CD8-positive, alpha-beta memory T cell (primary cell): ENCODE measurements around the gene SMIM12. TPM values are rescaled to one million over a fixed set of nuclear protein-coding genes. Genes with fewer than 3 reads are reported as not detected.

ENCODE experiments used
- CTCF ChIA-PET: fragments of 350-600 bp; sonication (Branson Sonifier 250); formaldehyde crosslinking; loops from one replicate; lab custom pipeline; 2021; ENCODE audit warnings: antibody characterized with exemption; lab: Charles Lee
- POLR2A ChIA-PET: fragments of 350-600 bp; sonication (Branson Sonifier 250); formaldehyde crosslinking; loops from one replicate; lab custom pipeline; 2021; ENCODE audit warnings: antibody characterized with exemption; lab: Charles Lee
- DNase-seq, 5 donors: peaks; one replicate each; pipeline versions ENCODE4 v3.0.0 to v3.0.0-alpha.2; 2020 to 2022; ENCODE audit warnings: mixed read lengths in 1 of 5
- H3K27ac ChIP-seq: one replicate; pipeline ENCODE4 v1.7.0; 2013; ENCODE audit warnings: low read depth, mild to moderate bottlenecking, low read length, moderate library complexity
- H3K27me3 ChIP-seq: 2 replicates; pipeline ENCODE4 v1.7.0; 2013; ENCODE audit warnings: low read length, mild to moderate bottlenecking; ENCODE audit not compliant: insufficient read depth, poor library complexity, severe bottlenecking
- H3K36me3 ChIP-seq: 2 replicates; pipeline ENCODE4 v1.7.0; 2013; ENCODE audit warnings: mild to moderate bottlenecking, low read length, moderate library complexity; ENCODE audit not compliant: insufficient read depth
- H3K4me1 ChIP-seq: 2 replicates; pipeline ENCODE4 v1.7.0; 2013; ENCODE audit warnings: mild to moderate bottlenecking, low read length, moderate library complexity; ENCODE audit not compliant: insufficient read depth
- H3K4me3 ChIP-seq: 2 replicates; pipeline ENCODE4 v1.7.0; 2013; ENCODE audit warnings: mild to moderate bottlenecking, low read length
- H3K9me3 ChIP-seq: 2 replicates; pipeline ENCODE4 v1.7.0; 2013; ENCODE audit warnings: mild to moderate bottlenecking, low read length
- H3K27ac Mint-ChIP-seq, 8 donors: one replicate each; pipeline ENCODE4 v1.8.0; 2020 to 2021; ENCODE audit warnings: mixed read lengths in 8 of 8, mild to moderate bottlenecking in 6 of 8, inconsistent platforms in 3 of 8, moderate library complexity in 3 of 8
- H3K27me3 Mint-ChIP-seq, 2 donors: one replicate each; pipeline ENCODE4 v1.8.0; 2020 to 2021; ENCODE audit warnings: mixed read lengths in 2 of 2, mild to moderate bottlenecking in 1 of 2, moderate library complexity in 1 of 2
- H3K36me3 Mint-ChIP-seq, 3 donors: one replicate each; pipeline ENCODE4 v1.8.0; 2020 to 2021; ENCODE audit warnings: mixed read lengths in 3 of 3, inconsistent platforms in 1 of 3, mild to moderate bottlenecking in 1 of 3
- H3K4me1 Mint-ChIP-seq, 3 donors: one replicate each; pipeline ENCODE4 v1.8.0; 2020 to 2021; ENCODE audit warnings: mixed read lengths in 3 of 3, inconsistent platforms in 1 of 3, mild to moderate bottlenecking in 1 of 3
- H3K4me3 Mint-ChIP-seq, 7 donors: one replicate each; pipeline ENCODE4 v1.8.0; 2020 to 2021; ENCODE audit warnings: mixed read lengths in 7 of 7, mild to moderate bottlenecking in 6 of 7, moderate library complexity in 4 of 7, inconsistent platforms in 2 of 7
- H3K9me3 Mint-ChIP-seq, 5 donors: one replicate each; pipeline ENCODE4 v1.8.0; 2020 to 2022; ENCODE audit warnings: mixed read lengths in 5 of 5, mild to moderate bottlenecking in 3 of 5, moderate library complexity in 2 of 5, inconsistent platforms in 1 of 5
- polyA plus RNA-seq: library from polyadenylated mRNA; unstranded; fragments of 300-500 nt; fragmentation: Illumina TruSeq; gene quantifications from one replicate; pipeline ENCODE4 v1.2.3, GENCODE V29; 2021
- total RNA-seq, 2 experiments: library from RNA; stranded (reverse); gene quantifications; one replicate each; pipeline ENCODE4 v1.2.3, GENCODE V29; 2021

Gene SMIM12
- total and polyA plus RNA-seq, 3 experiments from 2014 or later = 76.3 to 92.7 (median 79.1) TPM

DNA sequence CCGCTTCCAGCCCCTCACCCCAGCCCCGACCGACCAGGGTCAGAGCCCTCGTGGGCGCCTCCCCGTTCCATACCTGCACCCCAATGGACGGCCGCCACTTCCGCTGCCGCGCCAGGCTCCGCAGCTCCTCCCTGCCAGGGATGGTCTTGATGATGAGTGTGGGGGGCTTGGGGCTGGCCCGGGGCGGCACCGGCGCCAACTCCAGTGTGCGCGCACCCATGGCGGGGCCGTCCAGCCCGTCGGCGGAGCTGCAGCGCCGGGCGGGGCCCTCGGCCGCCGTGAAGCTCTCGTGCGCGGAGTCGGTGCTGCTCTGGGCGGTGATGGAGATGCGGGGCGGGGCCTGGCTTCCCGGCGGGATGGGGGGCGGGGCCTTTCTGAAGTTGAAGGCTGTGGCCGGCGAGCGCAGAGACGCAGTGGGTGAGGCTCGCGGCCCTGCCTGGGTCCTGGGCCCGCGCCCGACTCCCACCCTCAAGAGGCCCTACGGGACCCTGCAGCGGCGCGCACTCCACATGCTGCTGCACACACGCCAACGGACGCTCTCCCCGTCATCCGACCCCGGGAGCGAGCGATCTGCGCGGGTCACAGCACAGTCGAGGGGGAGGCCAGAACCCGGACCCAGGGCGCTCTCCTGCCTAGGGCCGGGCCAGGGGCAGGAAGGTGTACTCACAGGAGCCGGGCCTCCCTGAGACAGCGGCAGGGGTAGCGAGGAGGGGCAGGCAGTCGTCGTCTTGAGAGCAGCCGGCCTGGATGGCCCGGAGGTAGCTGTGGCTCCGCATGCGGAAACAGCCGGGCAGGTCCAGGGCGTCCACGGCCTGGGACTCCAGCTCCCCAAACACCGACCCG is 26.1 kb upstream of the SMIM12 start:
- peaks cover 15% of the 10 kb centered on the region for H3K27me3 ChIP-seq
- Mint-ChIP-seq H3K9me3 (peaks cover 0 to 2% (median 0%) of the 10 kb centered on the region in 5 donors), H3K36me3 (no peaks in the 10 kb centered on the region), H3K4me1 (peaks cover 0 to 5% (median 3%) of the 10 kb centered on the region in 3 donors), H3K27me3 (peaks cover 28 to 59% of the 10 kb centered on the region in 2 donors), H3K27ac (peak overlapping the region in 1 of 8 donors; percentile 9), H3K4me3 (peak overlapping the region; percentile 45 to 77 (median 65))
- DNase-seq = peak in 2 of 5 donors; percentile 15 to 34
- peaks cover 6% of the 10 kb centered on the region for H3K4me1 ChIP-seq
- no peak overlapping the region for H3K4me3 ChIP-seq
- no peaks in the 10 kb centered on the region for H3K36me3 ChIP-seq
- no peaks in the 10 kb centered on the region for H3K9me3 ChIP-seq
- POLR2A ChIA-PET = no interaction called here
- CTCF ChIA-PET = interaction anchor here (1.0 to 2.9 kb wide), 5 partner anchors 9 to 33 kb away, joined by 3 to 11 read pairs (median 3); partner anchors contain the start of gene SMIM12
- H3K27ac ChIP-seq = no peak overlapping the region

DNA sequence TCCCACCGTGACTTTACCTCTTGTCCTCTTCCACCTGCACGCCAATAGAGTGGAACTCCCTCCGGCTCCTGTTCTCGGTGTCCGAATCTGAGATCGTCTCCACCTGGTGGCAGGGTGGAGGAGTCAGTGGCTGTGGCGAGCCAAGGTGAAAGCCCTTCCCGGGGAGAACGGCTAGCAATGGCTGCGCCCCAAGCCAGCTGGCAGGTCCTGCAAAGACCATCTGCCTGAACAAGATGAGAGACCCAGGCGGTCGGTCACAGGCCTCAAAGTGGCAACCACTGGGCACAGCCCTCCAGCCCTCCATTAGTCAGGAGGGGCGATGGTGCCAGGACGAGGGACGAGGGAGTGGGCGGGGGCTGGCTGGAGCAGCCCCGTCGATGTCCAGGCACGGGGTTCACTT is 25.4 kb upstream of the SMIM12 start:
- peaks cover 14% of the 10 kb centered on the region for H3K27me3 ChIP-seq
- peaks cover 28 to 55% of the 10 kb centered on the region in 2 donors for H3K27me3 Mint-ChIP-seq
- no peaks in the 10 kb centered on the region for H3K9me3 ChIP-seq
- H3K27ac Mint-ChIP-seq = peak overlapping the region in 1 of 8 donors; percentile 34
- peaks cover 0 to under 1% (median 0%) of the 10 kb centered on the region in 5 donors for H3K9me3 Mint-ChIP-seq
- H3K4me3 ChIP-seq = no peak overlapping the region
- DNase-seq = no peak
- ChIA-PET POLR2A (no interaction called here), CTCF (interaction anchor here (1.0 to 2.9 kb wide), 4 partner anchors 10 to 32 kb away, joined by 3 to 11 read pairs (median 3); no protein-coding TSS in a partner anchor)
- H3K27ac ChIP-seq = no peak overlapping the region
- peak overlapping the region; percentile 45 to 74 (median 67) for H3K4me3 Mint-ChIP-seq
- no peaks in the 10 kb centered on the region for H3K36me3 Mint-ChIP-seq
- H3K4me1 Mint-ChIP-seq = peaks cover 0 to 5% (median 3%) of the 10 kb centered on the region in 3 donors
- H3K4me1 ChIP-seq = peaks cover 6% of the 10 kb centered on the region
- no peaks in the 10 kb centered on the region for H3K36me3 ChIP-seq

DNA sequence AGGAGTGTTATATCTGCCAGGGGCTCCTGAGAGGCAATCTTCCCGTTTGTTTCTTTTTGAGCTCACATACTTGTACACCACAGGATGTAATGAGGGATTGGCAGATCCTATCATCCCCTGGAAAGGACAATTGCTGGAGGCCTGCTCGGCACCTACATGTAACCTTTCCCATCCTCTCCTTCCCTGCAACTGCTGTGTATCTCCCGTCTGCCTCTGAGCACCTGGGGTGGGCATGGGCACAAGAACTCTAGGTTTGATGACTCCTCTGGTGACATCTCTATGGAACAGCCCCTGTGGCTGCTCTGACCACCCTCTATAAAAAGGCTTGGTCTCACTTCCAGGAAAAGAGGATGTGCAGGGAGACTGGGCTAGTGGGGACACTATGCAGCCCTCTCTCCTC is 25.0 kb upstream of the SMIM12 start:
- DNase-seq = no peak
- Histone ChIP-seq H3K9me3 (no peaks in the 10 kb centered on the region), H3K4me1 (peaks cover 6% of the 10 kb centered on the region), H3K27ac (no peak overlapping the region), H3K27me3 (peaks cover 10% of the 10 kb centered on the region), H3K36me3 (no peaks in the 10 kb centered on the region), H3K4me3 (no peak overlapping the region)
- no peaks in the 10 kb centered on the region for H3K36me3 Mint-ChIP-seq
- ChIA-PET POLR2A (no interaction called here), CTCF (interaction anchor here (1.0 to 2.9 kb wide), 4 partner anchors 9 to 18 kb away, joined by 3 to 11 read pairs (median 5); no protein-coding TSS in a partner anchor)
- peak overlapping the region; percentile 45 to 74 (median 67) for H3K4me3 Mint-ChIP-seq
- no peaks in the 10 kb centered on the region for H3K9me3 Mint-ChIP-seq
- peaks cover 0 to 5% (median 3%) of the 10 kb centered on the region in 3 donors for H3K4me1 Mint-ChIP-seq
- H3K27me3 Mint-ChIP-seq = peaks cover 26 to 51% of the 10 kb centered on the region in 2 donors
- H3K27ac Mint-ChIP-seq = no peak overlapping the region

DNA sequence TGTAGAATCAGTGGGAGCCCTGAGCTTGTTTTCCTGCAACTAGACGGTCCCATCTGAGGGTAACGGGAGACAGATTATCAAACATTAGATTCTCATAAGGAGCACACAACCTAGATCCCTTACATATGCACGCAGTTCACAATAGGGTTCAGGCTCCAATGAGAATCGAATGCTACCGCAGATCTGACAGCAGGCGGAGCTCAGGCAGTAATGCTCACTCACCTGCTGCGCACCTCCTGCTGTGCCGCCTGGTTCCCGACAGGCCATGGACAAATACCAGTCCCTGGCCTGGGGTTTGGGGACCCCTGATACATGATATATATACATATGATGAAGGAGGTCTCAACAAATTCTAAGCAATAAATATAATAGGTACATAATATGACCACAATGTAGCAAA is 19.7 kb upstream of the SMIM12 start:
- peaks cover 7% of the 10 kb centered on the region for H3K27me3 ChIP-seq
- Mint-ChIP-seq H3K27ac (no peak overlapping the region), H3K4me3 (no peak overlapping the region), H3K4me1 (no peaks in the 10 kb centered on the region), H3K36me3 (peaks cover 0 to 2% (median 0%) of the 10 kb centered on the region in 3 donors), H3K9me3 (no peaks in the 10 kb centered on the region), H3K27me3 (peaks cover 30 to 54% of the 10 kb centered on the region in 2 donors)
- POLR2A ChIA-PET = no interaction called here
- DNase-seq = no peak
- no peak overlapping the region for H3K27ac ChIP-seq
- no peaks in the 10 kb centered on the region for H3K36me3 ChIP-seq
- H3K9me3 ChIP-seq = no peaks in the 10 kb centered on the region
- CTCF ChIA-PET = no interaction called here
- no peaks in the 10 kb centered on the region for H3K4me1 ChIP-seq
- no peak overlapping the region for H3K4me3 ChIP-seq

DNA sequence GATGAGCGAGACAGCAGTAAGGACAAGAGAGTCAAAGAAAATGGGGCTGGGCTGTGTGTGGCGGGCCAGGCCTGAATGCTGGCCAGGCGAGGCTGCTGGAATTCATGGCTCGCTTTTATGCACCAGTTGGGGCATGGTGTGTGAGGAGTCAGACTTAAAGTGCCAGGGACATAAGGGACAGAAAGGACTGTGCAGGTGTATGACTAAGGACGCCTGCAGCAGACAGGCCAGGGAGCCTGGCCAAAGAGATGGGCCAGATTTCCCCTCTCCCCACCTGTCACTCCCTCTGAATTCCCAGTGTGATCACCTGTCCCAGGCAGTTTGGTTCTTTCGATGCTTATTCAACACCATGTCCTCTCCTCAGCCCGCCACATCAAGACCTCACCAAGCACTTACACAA is 16.9 kb upstream of the SMIM12 start:
- CTCF ChIA-PET = no interaction called here
- H3K4me1 ChIP-seq = no peaks in the 10 kb centered on the region
- H3K27me3 Mint-ChIP-seq = peaks cover 35 to 70% of the 10 kb centered on the region in 2 donors

DNA sequence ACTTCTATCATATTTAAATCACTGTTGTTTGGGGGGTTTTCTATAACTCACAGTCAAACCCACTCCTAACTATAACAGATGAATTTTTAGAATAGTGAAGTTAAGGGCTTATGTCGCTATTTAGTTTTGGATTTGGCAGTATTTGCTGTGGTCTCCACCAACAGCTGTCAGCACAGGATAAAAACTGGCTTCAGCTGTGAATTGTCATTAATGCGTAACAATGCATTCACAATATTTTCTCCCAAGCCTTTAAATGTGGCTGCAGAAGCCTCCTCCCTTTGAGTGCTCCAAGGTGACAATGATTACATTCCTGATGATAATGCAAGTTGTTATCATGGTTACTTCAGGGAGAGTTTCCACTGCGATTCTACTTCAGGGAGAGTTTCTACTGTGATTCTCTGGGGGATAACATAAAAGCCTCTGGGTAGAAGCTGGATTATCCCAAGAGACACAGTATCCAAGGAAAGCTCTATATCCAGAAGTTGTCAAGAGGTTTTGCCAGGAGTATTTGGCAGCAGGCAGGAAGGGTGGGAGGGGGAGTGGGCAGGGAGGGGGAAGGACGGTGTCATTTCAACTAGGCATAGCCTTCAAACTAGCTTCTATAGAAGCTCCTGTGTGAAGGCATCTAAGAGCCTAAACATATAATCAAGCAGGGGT is 14.9 kb upstream of the SMIM12 start:
- Histone ChIP-seq H3K9me3 (no peaks in the 10 kb centered on the region), H3K4me1 (no peaks in the 10 kb centered on the region), H3K4me3 (no peak overlapping the region), H3K27me3 (peaks cover 15% of the 10 kb centered on the region), H3K36me3 (no peaks in the 10 kb centered on the region), H3K27ac (no peak overlapping the region)
- Mint-ChIP-seq H3K4me3 (no peak overlapping the region), H3K27me3 (peaks cover 37 to 74% of the 10 kb centered on the region in 2 donors), H3K4me1 (peaks cover 5 to 8% (median 5%) of the 10 kb centered on the region in 3 donors), H3K36me3 (peaks cover 0 to 12% (median 4%) of the 10 kb centered on the region in 3 donors), H3K27ac (no peak overlapping the region), H3K9me3 (no peaks in the 10 kb centered on the region)
- ChIA-PET POLR2A (no interaction called here), CTCF (interaction anchor here (1.0 to 1.4 kb wide), 3 partner anchors 8 to 22 kb away, joined by 3 to 4 read pairs (median 3); partner anchors contain the start of gene SMIM12)
- DNase-seq = no peak

More for the DNA sequence above, 16.9 kb upstream of the SMIM12 start:
- POLR2A ChIA-PET = no interaction called here
- Mint-ChIP-seq H3K27ac (no peak overlapping the region), H3K4me3 (no peak overlapping the region), H3K4me1 (peaks cover 0 to 3% (median 1%) of the 10 kb centered on the region in 3 donors), H3K36me3 (peaks cover 0 to 5% (median 4%) of the 10 kb centered on the region in 3 donors), H3K9me3 (no peaks in the 10 kb centered on the region)
- DNase-seq = no peak
- no peak overlapping the region for H3K27ac ChIP-seq
- H3K36me3 ChIP-seq = no peaks in the 10 kb centered on the region
- H3K9me3 ChIP-seq = no peaks in the 10 kb centered on the region
- peaks cover 15% of the 10 kb centered on the region for H3K27me3 ChIP-seq
- no peak overlapping the region for H3K4me3 ChIP-seq

DNA sequence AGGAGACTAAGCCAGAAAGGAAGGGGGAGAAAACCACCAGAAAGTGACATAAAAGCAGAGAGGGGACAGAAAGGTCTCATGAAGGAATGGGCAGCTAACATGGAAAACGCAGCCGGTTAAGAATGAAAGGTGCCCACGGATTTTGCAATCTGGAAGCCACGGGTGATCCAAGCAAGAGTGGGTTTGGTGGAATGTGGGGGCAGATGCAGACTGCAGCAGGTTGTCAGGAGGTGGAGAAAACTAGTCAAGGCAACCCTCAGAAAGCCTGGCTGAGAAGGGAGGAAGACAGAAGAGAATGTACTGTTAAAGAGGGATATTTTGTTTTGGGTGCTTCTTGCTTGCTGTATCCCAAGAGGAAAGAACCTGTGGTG is 12.6 kb upstream of the SMIM12 start:
- no peak overlapping the region for H3K27ac ChIP-seq
- ChIA-PET POLR2A (no interaction called here), CTCF (interaction anchor here (1.9 to 10.2 kb wide), 2 partner anchors 12 to 17 kb away, joined by 8 to 87 read pairs; partner anchors contain the start of gene SMIM12)
- peaks cover 1% of the 10 kb centered on the region for H3K4me1 ChIP-seq
- peaks cover 15% of the 10 kb centered on the region for H3K27me3 ChIP-seq
- Mint-ChIP-seq H3K36me3 (peaks cover 0 to 12% (median 4%) of the 10 kb centered on the region in 3 donors), H3K4me3 (no peak overlapping the region), H3K27me3 (peaks cover 38 to 59% of the 10 kb centered on the region in 2 donors), H3K9me3 (no peaks in the 10 kb centered on the region), H3K4me1 (peaks cover 8 to 17% (median 16%) of the 10 kb centered on the region in 3 donors), H3K27ac (no peak overlapping the region)
- H3K36me3 ChIP-seq = no peaks in the 10 kb centered on the region
- H3K9me3 ChIP-seq = no peaks in the 10 kb centered on the region
- no peak for DNase-seq
- H3K4me3 ChIP-seq = no peak overlapping the region
